ENCODE results near the gene ZNF805. TPM values are rescaled to one million over a fixed set of nuclear protein-coding genes. Genes with fewer than 3 reads are reported as not detected.
"Not testable (repeated sequence)": the region's sequence is repeated elsewhere in the genome, so short reads cannot be mapped to it uniquely, and the experiment has no call there.

ZNF805 gene
- total RNA-seq, 1 donor from 2014 or later = 12.8 TPM

DNA sequence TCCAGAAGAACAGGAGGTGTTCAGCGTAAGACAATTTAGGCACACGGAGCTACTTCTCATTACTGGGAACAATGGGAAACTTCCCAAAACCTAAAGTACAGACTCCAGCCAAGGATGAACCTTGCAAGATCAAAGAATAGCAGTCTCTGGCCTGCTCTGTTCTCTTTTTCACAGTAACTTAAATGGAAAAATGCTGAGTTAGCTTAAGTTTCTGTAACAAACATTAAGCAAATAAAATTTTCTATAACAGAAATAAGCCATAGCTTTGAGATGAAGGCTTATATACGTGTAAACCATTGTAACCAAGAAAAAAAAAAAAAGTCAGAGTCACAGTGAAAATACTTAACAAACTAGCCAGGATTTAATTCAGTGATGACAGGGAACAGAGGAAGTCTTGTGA, 21.6 kb downstream of the ZNF805 start:
- intact Hi-C loops (cut with DNase I) = no loop called here
- no peak for DNase-seq (ENCODE audit: low spot score)

DNA sequence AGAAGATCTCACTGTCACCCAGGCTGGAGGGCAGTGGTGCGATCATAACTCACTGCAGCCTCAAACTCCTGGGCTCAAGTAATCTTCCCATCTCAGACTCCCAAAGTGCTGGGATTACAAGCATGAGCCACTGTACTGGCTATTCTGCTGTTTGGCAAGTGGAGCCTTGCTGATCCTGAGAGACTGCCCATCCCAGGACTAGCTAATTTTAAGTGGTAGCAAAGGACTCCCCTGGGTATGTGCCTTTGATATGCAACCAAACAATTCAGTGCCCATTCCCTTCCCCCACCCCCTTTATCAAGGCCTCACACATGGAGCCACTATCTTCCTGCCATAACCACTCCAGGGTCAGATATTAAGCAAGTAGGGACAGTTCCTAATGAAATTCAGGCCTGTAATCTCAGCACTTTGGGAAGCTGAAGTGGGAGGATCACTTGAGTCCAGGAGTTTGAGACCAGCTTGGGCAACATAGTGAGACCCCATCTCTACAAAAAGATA, 22.9 kb downstream of the ZNF805 start:
- intact Hi-C loops (cut with DNase I) = no loop called here
- DNase-seq (ENCODE audit: low spot score) = no peak

DNA sequence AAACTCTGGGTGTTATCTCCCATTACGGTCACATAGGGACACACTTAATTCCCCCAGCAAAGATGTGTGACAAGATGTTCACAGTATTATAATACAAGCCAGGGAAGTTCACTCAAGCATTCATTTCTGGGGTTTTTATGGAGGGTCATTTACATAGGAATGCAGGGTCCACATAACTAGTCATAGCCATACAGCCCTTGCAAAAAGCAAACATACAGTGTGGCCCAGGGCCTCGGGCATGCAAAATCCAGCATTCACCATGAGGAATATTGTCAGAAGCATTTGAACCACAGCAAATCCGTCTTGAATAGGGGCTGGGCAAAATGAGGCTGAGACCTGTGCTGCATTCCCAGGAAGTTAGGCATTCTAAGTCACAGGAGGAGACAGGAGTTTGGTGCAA, 26.9 kb downstream of the ZNF805 start:
- no peak for DNase-seq (ENCODE audit: low spot score)
- intact Hi-C loops (cut with DNase I) = no loop called here

DNA sequence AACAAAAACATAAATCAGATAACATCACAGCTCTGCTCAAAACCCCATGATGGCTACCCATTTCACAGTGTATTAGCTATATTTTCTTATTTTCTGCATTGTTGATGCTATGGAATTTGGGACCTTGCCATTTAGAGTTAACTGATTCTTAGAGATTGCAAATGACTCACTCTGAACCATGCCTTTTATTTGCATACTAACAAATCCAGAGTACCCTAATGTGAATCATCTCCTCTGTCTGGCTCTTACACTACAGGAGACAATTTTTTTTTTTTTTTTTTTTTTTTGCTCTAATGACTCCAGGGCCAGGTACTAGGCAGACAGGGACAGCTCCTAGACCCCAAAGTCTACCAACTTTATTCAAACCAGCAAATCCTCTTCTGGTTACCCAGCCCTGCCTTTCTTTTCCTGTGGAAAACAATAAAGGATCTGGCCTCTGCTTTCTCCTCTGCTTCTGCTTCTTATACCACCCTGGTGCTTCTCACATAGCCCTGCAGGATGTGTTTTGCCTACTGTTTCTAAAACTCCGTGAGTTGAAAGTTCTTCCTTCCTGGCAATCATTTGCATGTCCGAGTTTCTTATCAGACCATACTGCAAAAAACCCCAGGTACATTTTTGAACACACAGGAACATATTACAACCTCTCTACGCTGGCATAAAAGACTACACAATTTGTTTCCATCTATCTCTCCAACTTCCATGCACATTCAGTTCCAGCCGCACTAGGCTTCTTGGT, 29.3 kb downstream of the ZNF805 start:
- no peak for DNase-seq (ENCODE audit: low spot score)
- intact Hi-C loops (cut with DNase I) = no loop called here

DNA sequence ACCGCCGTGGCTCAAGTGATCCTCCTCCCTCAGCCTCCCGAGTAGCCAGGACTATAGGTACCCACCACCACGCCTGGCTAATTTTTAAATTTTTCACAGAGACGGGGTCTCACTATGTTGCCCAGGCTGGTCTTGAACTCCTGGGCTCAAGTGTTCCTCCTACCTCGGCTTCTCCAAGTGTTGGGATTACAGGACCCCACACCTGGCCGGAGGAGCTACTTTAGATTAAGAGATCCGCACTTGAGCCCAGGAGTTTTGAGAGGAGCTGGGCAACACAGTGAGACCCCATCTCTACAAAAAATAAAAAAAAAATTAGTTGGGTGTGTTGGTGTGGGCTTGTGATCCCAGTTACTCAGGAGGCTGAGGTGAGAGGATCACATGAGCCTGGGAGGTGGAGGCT, 30.8 kb downstream of the ZNF805 start:
- intact Hi-C loops (cut with DNase I) = no loop called here
- DNase-seq (ENCODE audit: low spot score) = no peak

DNA sequence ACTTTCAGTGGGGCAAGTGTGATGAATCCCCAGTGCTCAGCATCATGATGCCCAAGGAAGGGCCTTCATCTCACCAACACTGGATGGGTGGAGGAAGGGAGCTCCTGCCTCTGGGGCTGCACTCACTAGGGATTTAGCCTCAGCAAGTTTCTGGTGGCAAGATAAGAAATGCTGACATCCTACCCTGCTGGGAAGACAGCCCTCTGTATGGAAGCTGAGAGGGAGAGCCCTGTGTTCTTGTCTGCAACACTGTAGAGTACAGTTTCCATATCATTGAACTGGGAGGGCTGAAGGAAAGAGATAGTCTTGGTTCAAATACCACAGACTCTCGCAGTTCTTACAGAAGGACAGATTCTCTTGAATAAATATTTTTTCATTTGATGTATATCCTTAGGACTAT, 32.6 kb downstream of the ZNF805 start:
- DNase-seq (ENCODE audit: low spot score) = no peak
- intact Hi-C loops (cut with DNase I) = no loop called here

DNA sequence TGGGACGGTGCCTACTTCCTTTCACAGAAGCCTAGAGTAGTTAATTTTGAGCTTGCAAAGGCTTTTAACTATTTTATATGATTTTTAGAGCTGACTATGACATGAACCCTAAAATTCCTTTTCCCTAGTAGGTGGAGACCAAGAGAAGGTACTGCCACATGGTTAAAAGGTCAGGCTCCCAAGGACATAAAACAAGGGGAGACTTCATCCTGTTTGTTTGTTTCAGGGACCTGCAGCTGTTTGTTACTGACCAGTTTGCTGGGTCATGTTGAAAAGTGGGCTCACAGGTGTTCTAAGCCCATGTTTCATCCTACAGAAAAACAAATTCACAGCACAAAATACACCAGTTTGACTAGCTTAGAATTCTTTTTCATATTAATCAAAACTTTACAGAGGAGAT, 36.0 kb downstream of the ZNF805 start:
- intact Hi-C loops (cut with DNase I) = no loop called here
- no peak for DNase-seq (ENCODE audit: low spot score)

DNA sequence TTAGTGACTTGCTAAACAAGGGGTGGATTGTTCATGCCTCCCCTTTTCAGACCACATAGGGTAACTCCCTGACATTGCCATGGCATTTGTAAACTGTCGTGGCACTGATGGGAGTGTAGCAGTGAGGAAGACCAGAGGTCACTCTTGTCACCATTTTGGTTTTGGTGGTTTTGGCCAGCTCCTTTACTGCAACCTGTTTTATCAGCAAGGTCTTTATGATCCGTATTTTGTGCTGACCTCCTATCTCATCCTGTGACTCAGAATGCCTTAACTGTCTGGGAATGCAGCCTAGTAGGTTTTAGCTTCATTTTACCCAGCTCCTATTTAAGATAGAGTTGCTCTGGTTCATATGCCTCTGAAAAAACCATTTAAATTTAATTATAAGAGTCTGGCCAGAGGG, 38.0 kb downstream of the ZNF805 start:
- intact Hi-C loops (cut with DNase I); DNase-seq (ENCODE audit: low spot score): not testable (repeated sequence)

DNA sequence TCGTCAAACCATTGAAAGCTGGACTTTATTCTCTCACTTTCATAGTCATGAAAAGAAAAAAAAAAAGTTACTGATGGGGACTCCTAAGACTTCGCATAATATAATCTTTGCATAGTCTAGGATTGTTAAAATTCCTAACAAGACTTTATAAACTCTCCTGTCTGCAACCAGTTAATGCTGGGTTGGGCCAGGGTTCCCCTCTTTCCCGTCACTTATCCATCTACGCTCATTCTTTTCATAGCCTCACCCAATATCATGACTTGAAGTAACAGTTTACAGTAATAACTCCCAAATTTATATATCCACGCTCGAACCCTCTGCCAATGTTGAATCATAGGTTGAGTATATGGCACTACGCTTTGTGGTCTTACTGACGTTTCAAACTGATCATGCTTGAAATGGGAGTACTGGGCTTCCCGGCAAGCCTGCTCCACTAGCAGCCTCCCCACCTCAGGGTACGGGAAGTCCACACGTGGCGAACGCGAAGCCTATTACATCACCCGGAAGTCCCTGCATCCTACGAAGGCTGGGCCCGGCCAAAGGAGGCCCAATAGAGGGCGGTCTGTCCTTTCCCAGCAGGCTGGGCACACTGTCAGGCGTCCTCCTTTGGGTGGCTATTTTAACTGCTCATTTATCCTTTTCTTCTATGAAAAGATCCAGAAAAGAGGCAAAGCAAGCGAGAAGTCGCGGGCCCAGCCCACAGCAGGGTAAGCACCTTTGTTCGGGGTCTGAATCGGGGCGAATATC, 39.2 kb downstream of the ZNF805 start:
- intact Hi-C loops (cut with DNase I) = loop anchor here (1.0 to 2.0 kb wide), 4 partner anchors 39 to 88 kb away; partner anchors contain the start of genes TRAPPC2B, ZNF264, ZNF304 and ZNF547
- DNase-seq (ENCODE audit: low spot score) = peak; percentile 94

DNA sequence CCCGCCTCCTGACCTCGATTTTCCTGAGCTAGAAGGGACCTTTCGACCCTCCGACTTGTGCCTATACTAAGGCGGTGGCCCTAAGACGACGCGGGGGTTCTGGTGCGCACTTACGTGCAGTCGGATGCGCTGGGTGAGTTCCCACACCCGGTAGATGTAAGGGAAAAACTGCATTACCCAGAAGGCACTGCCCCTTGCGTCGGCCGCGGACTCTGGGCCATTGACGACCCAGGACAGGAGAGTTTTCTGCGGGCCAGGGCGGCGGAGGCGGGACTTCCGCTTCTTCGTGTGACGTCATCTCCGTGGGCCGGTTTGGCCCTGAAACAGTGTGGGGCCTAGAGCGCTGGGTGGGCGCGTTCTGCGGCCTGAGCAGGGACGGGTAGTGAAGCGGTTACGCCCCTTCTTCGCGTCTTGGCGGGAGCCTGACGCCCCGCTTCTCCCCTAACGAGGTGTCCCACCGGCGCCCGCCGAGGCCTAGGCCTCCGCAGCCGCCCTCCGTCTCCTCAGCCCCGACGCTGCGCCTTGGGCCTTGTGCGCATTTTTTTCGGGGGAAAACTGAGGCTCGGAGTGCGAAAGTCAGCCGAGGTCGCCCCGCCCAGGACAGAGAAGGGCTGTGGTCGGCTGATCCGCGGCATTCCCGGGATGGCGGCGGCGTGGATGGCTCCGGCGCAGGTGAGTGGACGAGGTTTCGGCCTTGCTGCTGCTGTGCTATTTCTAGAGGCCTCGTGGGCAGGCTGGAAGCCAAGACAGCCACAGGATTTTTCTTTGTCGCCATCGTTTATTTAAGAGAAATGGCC, 39.9 kb downstream of the ZNF805 start, which contains the start of gene ZNF460:
Gene ZNF460 (plus strand): TSS at position 321 of the 797 bp plus-strand sequence. CDS start 322 bp downstream, at position 643.
- intact Hi-C loops (cut with DNase I) = loop anchor here (1.0 to 2.0 kb wide), 4 partner anchors 40 to 89 kb away; partner anchors contain the start of genes TRAPPC2B, ZNF264, ZNF304 and ZNF547
- peak; percentile 98 for DNase-seq (ENCODE audit: low spot score)

DNA sequence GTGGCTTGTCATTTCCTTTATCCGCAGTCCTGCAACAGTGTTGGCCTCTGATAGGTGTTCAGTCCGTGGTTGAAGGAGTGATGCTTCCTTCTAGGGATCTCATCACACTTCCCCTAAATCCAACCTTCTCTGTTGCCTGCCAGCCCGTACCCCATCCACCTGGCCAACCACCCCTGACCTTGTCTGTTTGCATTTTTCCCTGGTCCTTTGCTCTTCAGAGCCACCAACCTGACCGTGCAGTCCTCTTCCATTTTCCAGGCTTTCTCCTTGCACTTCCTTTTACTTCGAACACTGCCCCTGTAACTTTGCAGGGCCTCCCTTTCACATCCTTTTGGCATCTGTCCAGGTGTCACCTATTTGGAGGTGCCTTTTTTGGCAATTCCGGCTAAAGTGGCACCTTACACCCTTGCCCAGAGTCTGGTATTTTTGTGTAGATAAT, 40.5 kb downstream of the ZNF805 start:
- intact Hi-C loops (cut with DNase I) = loop anchor here (1.0 to 2.0 kb wide), 4 partner anchors 40 to 90 kb away; partner anchors contain the start of genes TRAPPC2B, ZNF264, ZNF304 and ZNF547
- no peak for DNase-seq (ENCODE audit: low spot score)

DNA sequence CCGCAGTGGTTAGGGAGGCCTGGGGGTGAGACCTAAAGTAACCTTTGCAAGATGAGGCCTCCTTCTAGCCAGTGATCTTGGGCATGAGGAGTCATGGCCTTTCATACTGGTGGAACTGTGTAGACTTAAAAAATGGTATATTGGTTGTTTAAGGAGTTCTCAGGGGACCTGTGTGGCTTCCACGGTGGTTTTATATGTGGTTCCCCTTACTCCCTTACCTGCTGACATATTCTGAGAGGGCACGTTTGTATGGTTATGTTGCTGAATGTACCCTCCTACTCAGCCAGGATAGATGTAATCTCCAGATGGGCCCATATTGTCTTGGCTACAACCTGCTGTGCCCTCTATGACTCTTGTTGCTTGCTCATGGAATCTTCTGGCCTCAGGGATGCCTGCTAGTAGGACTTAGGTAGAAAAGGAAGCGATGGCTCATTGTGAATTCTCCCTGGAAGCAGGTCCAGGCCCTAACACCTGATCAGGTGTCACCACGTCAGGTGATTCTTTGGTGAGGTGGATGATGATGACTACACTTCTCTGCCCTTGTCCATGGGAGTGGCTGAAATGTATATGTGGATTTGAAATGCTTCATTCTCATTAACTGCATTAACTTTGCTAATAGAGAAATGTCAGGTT, 41.7 kb downstream of the ZNF805 start:
- intact Hi-C loops (cut with DNase I) = no loop called here
- no peak for DNase-seq (ENCODE audit: low spot score)

DNA sequence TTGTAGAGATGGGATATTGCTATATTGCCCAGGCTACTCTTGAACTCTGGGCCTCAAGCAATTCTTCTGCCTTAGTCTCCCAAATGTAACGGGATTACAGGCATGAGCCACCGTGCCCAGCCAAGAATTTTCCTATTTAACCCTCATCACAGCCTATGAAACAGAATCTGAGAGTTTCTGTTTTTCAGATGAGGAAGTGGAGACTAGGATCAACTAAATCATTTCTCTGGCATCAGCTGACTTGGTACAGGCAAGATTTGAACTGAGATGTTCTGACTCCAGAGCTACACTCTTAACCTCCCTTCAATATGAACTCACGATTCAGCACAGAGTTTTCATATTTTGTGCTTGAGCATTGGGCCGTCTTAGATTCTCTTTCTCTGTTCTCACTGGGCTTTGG, 47.9 kb downstream of the ZNF805 start:
- intact Hi-C loops (cut with DNase I) = no loop called here
- DNase-seq (ENCODE audit: low spot score) = no peak

DNA sequence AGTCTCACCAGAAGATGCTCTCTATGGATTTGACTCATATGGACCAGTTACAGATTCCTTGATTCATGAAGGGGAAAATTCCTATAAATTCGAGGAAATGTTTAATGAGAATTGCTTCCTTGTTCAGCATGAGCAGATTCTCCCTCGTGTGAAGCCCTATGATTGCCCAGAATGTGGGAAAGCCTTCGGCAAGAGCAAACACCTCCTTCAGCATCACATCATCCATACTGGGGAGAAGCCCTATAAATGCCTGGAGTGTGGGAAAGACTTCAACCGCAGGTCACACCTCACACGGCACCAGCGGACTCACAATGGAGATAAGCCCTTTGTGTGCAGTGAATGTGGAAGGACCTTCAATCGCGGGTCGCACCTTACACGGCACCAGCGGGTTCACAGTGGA, 50.5 kb downstream of the ZNF805 start:
- intact Hi-C loops (cut with DNase I) = no loop called here
- DNase-seq (ENCODE audit: low spot score) = no peak

DNA sequence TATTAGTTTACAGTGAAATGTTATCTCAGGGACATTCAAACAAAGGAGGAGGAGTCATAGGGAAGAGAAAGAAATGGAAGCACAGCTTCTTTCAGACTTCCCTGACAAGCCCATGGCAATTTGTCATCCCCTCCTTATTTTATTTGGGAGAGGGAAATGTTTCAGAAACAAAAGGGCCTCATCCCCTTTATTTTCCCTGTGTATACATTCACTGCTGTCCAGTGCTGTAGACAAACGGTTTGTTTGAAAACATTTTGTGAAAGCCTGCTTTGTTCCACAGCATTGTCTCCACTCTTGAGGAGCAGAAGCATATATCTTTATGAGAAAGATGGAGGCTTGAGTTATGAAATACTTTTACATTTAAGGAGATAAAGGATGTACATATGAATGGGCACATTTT, 52.1 kb downstream of the ZNF805 start:
- intact Hi-C loops (cut with DNase I) = no loop called here
- DNase-seq (ENCODE audit: low spot score) = no peak

DNA sequence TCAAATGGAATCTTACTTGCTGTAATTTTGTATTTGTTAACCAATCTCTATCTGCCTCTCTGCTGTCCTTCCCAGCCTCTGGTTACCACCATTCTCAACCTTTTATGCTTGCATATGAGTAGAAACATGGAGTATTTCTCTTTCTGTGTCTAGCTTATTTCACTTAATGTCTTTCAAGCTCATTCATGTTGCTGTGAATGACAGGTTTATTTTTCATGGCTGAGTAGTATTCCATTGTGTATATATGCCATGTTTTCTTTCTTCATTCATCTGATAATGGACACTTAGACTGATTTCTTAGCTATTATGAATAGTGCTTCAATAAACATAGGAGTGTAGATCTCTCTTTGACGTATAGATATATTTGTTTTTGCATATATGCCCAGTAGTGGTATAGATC, 53.3 kb downstream of the ZNF805 start:
- intact Hi-C loops (cut with DNase I) = no loop called here
- no peak for DNase-seq (ENCODE audit: low spot score)

DNA sequence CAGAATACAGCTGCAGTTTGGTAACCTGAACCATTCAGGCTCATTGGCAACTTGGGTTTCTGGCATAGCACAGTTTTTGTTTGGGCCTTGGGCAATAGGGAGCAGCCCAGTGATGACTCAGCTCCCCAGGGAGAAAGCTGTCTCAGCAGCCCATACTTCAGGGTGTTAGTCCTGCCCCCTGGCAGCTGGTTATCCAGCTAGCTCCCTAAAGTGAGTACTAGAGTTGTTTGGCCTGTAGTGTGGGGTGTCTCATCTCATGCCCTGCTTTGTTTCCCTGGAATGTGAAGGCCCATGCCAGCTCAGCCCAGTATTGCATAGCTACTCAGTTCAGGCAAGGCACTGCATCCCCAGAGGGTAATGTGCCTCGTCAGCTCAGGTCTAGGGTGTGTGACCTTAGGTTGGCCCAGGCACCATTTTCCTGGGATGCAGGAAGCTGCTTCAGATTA, 61.6 kb downstream of the ZNF805 start:
- intact Hi-C loops (cut with DNase I) = no loop called here
- DNase-seq (ENCODE audit: low spot score) = no peak

DNA sequence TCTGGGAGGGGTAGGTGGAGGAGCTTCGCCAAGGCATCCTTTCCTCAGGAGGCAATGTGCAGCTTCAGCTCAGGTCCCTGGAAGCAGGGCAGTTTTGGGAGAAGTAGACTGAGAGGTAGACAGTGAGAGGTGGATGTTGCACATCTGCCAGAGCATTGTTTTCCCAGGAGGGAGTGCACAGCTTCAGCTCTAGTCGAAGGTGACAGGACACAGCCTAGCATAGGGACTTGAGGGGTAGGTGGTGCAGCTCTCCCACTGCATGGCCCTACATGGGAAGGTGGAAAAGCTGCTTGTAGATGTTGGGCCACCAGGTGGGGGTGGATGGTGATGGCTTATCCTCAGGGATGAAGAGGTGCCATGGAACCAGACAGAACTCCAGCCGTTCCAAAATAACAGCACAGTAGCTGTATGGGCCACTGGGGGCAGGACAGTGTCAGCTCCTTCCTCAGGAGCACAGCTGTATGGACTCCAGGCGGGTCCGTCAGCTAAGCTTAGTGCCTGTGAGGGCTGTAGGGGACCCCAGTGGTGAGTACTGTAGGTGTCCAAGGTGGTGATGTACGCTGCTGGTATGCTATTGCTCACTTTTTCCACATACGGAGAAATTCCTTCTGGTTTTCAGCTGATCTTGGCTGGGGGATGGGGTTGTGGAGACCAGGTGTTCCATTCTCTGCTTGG, 62.4 kb downstream of the ZNF805 start:
- DNase-seq (ENCODE audit: low spot score) = no peak
- intact Hi-C loops (cut with DNase I) = no loop called here
